ENCODE results near the gene LRRC8D.

DNA sequence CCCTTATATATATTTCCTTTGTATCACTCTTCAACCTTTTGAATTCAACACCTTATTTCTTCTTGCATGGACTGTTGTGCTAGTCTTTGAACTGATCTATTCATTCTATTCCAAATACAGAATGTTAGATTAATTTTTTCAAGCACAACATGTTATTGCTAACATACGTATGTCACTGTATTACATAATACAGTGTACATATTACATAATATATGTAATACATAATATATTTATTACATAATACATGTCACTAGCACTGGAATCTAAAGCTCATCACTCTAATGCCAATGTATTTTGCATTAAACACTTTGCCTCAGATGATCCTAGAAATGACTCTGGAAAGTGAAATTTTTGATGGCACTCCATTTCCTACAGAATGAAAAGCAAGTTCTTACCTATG lies 59.8 kb downstream of the LRRC8D start:
- TF ChIP-seq CTCF (IDR thresholded peaks at IDR 0.05): no peak
- TF ChIP-seq POLR2AphosphoS5 (IDR thresholded peaks at IDR 0.05; ENCODE audit: low read depth, low read length): no peak

All from Panc1 (cell line).